ENCODE results near the gene MUSK. TPM values are rescaled to one million over a fixed set of nuclear protein-coding genes. Genes with fewer than 3 reads are reported as not detected.

The MUSK gene
- total RNA-seq, 1 donor from 2014 or later = 3.7 TPM

DNA sequence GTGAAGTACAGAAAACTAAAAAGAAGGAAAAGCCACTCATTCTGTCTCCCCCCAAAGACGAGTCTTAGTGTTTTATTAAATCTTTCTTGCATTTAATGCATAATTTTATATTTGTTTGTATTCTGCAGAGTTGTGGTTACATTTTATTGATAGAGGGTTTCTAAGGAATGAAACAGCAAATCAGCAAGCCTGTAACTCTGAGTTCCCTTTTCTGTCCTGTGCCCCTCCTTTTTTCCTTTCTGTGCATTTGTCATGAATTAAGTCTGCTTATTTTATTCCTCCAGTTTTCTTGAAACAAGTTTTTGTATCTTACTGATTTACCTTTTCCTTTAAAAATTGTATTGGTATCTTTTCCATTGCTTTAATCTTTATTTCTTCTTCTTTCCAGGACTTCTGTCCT, 132.8 kb downstream of the MUSK start:
- no peaks in the 10 kb centered on the region for H3K36me3 ChIP-seq
- no peak overlapping the region for H3K27ac ChIP-seq
- no peaks in the 10 kb centered on the region for H3K27me3 ChIP-seq
- intact Hi-C loops (cut with DNase I) = loop anchor here (10.0 kb wide), 1 partner anchor 57 kb away; no protein-coding TSS in a partner anchor
- DNase-seq (no peak), ATAC-seq (no peak)
- H3K4me1 ChIP-seq = no peaks in the 10 kb centered on the region
- TF ChIP-seq, protein P1, sequence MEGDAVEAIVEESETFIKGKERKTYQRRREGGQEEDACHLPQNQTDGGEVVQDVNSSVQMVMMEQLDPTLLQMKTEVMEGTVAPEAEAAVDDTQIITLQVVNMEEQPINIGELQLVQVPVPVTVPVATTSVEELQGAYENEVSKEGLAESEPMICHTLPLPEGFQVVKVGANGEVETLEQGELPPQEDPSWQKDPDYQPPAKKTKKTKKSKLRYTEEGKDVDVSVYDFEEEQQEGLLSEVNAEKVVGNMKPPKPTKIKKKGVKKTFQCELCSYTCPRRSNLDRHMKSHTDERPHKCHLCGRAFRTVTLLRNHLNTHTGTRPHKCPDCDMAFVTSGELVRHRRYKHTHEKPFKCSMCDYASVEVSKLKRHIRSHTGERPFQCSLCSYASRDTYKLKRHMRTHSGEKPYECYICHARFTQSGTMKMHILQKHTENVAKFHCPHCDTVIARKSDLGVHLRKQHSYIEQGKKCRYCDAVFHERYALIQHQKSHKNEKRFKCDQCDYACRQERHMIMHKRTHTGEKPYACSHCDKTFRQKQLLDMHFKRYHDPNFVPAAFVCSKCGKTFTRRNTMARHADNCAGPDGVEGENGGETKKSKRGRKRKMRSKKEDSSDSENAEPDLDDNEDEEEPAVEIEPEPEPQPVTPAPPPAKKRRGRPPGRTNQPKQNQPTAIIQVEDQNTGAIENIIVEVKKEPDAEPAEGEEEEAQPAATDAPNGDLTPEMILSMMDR (IDR thresholded peaks at IDR 0.05) = no peak
- H3K9me3 ChIP-seq = no peaks in the 10 kb centered on the region
- H3K4me3 ChIP-seq = no peak overlapping the region

GRCh38 chr9:110802416-110803035, 133.9 kb downstream of the MUSK start:
- intact Hi-C loops (cut with DNase I) = loop anchor here (10.0 kb wide), 1 partner anchor 58 kb away; no protein-coding TSS in a partner anchor
- DNase-seq = no peak
- Histone ChIP-seq H3K4me3 (no peak overlapping the region), H3K27me3 (no peaks in the 10 kb centered on the region), H3K4me1 (no peaks in the 10 kb centered on the region), H3K27ac (no peak overlapping the region), H3K36me3 (no peaks in the 10 kb centered on the region), H3K9me3 (no peaks in the 10 kb centered on the region)
- peak; percentile 75 for ATAC-seq
- TF ChIP-seq, protein P1 (IDR thresholded peaks at IDR 0.05) = no peak

GRCh38 chr9:110807956-110808598, 139.5 kb downstream of the MUSK start:
- no peak for ATAC-seq
- TF ChIP-seq, protein P1 (IDR thresholded peaks at IDR 0.05) = no peak
- Histone ChIP-seq H3K9me3 (no peaks in the 10 kb centered on the region), H3K4me1 (no peaks in the 10 kb centered on the region), H3K27me3 (no peaks in the 10 kb centered on the region), H3K27ac (no peak overlapping the region), H3K4me3 (no peak overlapping the region), H3K36me3 (no peaks in the 10 kb centered on the region)
- intact Hi-C loops (cut with DNase I) = loop anchor here (10.0 kb wide), 1 partner anchor 63 kb away; no protein-coding TSS in a partner anchor
- DNase-seq = no peak

DNA sequence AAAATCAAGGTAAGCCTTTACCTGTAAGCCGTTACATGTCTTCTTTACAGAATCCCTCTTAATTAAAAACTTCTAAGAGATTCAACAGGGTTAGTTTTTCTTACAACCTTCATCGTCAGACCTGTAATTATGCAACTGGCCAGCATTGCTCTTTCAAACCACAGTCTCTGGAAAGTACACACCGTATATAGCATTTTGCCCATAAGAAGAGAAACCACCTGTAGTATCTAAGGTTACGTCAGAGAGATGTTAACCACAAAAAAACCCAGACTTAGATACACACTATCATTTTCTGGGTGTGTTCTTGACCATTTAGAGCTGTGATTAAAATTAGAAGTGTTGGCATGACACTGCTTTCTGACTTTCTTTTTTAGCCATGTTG, 140.0 kb downstream of the MUSK start:
- no peak overlapping the region for H3K27ac ChIP-seq
- H3K4me1 ChIP-seq = no peaks in the 10 kb centered on the region
- no peak overlapping the region for H3K4me3 ChIP-seq
- no peaks in the 10 kb centered on the region for H3K9me3 ChIP-seq
- H3K36me3 ChIP-seq = no peaks in the 10 kb centered on the region
- H3K27me3 ChIP-seq = no peaks in the 10 kb centered on the region
- no peak for DNase-seq
- intact Hi-C loops (cut with DNase I) = loop anchor here (10.0 kb wide), 1 partner anchor 64 kb away; no protein-coding TSS in a partner anchor
- ATAC-seq = no peak
- TF ChIP-seq, protein P1 (IDR thresholded peaks at IDR 0.05) = no peak

DNA sequence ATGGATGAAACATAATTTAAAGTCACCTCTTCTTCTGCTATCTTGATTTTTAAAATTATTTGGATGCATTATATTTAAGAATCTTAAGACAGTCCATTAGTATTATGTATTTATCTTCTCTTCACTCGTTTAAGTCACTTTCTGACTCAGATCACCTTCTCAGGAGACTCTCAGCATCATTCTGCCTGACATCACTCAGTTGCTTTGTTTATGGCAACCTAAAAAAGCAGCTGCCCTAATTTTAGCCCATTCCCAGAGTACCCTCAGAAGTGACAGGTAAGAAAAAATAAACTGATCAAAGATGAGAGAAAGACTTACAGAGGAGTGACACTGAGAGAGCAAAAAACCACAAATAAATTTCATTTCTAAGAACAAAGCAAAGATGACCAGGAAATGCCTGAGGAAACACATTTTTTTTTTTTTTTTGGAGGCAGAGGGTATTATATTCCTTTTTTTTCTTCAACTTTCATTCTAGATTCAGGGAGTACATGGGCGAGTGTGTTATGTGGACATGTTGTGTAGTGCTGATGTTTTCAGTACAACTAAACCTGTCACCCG, 140.5 kb downstream of the MUSK start:
- Histone ChIP-seq H3K27ac (no peak overlapping the region), H3K27me3 (no peaks in the 10 kb centered on the region), H3K4me1 (no peaks in the 10 kb centered on the region), H3K9me3 (no peaks in the 10 kb centered on the region), H3K36me3 (no peaks in the 10 kb centered on the region), H3K4me3 (no peak overlapping the region)
- no peak for ATAC-seq
- intact Hi-C loops (cut with DNase I) = loop anchor here (10.0 kb wide), 1 partner anchor 64 kb away; no protein-coding TSS in a partner anchor
- DNase-seq = no peak
- TF ChIP-seq, protein P1 (IDR thresholded peaks at IDR 0.05) = no peak

Data from upper lobe of right lung (tissue), 1 donor.